HCT116 (cell line): ENCODE measurements around the gene YBX1. TPM values are rescaled to one million over a fixed set of nuclear protein-coding genes. Genes with fewer than 3 reads are reported as not detected.

Experiments
- ATAC-seq: fragments of 200-7000 bp; cut with Tn5 transposase; 2 replicates; pipeline ENCODE4 v1.9.1; 2020; ENCODE audit warnings: mild to moderate bottlenecking, moderate library complexity
- BruUV-seq: library from RNA; stranded (reverse); fragments of 400-500 nt; replicated peaks from 2 replicates; lab custom pipeline; 2021; lab: Mats Ljungman, UMichigan
- CTCF ChIA-PET: fragments of 300-600 bp; sonication (Branson Sonifier 250); formaldehyde crosslinking; loops from one replicate; lab custom pipeline; 2021; ENCODE audit warnings: antibody characterized with exemption; lab: Charles Lee
- POLR2A ChIA-PET: fragments of 300-600, 350-600 bp; sonication (Branson Sonifier 250); formaldehyde crosslinking; loops from one replicate; lab custom pipeline; 2021; ENCODE audit warnings: antibody characterized with exemption; lab: Charles Lee
- RAD21 ChIA-PET, 2 experiments: fragments of 300-600 bp; sonication (Branson Sonifier 250); formaldehyde crosslinking; loops; one replicate each; lab custom pipeline; 2023; ENCODE audit warnings: low total read pairs in 2 of 2; ENCODE audit not compliant: uncharacterized antibody in 2 of 2, unreplicated experiment in 2 of 2, low non-redundant PET in 1 of 2; lab: Charles Lee
- DNase-seq: peaks from one replicate; pipeline ENCODE4 v3.0.0-alpha.2; 2010; ENCODE audit warnings: low read depth, low spot score
- H2AFZ ChIP-seq: fragments of 200-600 bp; shearing (Covaris generic), sonication (generic); 2 replicates; pipeline ENCODE4 v1.6.1; 2017; ENCODE audit warnings: low read depth, mixed run types, mixed read lengths, antibody characterized with exemption, low read length; ENCODE audit not compliant: poor library complexity, severe bottlenecking
- H3K27ac ChIP-seq: 2 replicates; pipeline ENCODE4 v1.5.1; 2012; ENCODE audit warnings: low read depth, low read length
- H3K27me3 ChIP-seq: fragments of 200-600 bp; sonication (generic); 2 replicates; pipeline ENCODE4 v1.6.1; 2016; ENCODE audit warnings: mixed run types, low read length, mixed read lengths; ENCODE audit not compliant: insufficient read depth
- H3K36me3 ChIP-seq, 2 experiments: fragments of 200-500 bp in 1 of 2; fragments of 200-600 bp in 1 of 2; sonication (Bioruptor generic) in 1 of 2; sonication (generic) in 1 of 2; 2 replicates each; pipeline versions ENCODE4 v1.5.1 to v1.6.1; 2014 to 2016; ENCODE audit warnings: low read length in 2 of 2, inconsistent platforms in 1 of 2, mixed read lengths in 1 of 2, mixed run types in 1 of 2; ENCODE audit not compliant: insufficient read depth in 2 of 2, control insufficient read depth in 1 of 2
- H3K4me1 ChIP-seq, 2 experiments: fragments of 200-600 bp in 1 of 2; sonication (generic) in 1 of 2; 2 replicates each; pipeline versions ENCODE4 v1.5.1 to v1.6.1; 2012 to 2017; ENCODE audit warnings: low read length in 2 of 2, inconsistent platforms in 1 of 2, mild to moderate bottlenecking in 1 of 2, mixed read lengths in 1 of 2, mixed run types in 1 of 2, moderate library complexity in 1 of 2; ENCODE audit not compliant: insufficient read depth in 2 of 2, control insufficient read depth in 1 of 2
- H3K4me2 ChIP-seq: fragments of 200-600 bp; sonication (generic); 2 replicates; pipeline ENCODE4 v1.6.1; 2017; ENCODE audit warnings: mixed run types, low read length, mixed read lengths
- H3K4me3 ChIP-seq, 2 experiments: fragments of 200-600 bp in 1 of 2; sonication (generic) in 1 of 2; replicated peaks in 1 of 2; 2 replicates each; pipeline ENCODE4 v1.5.1; 2011 to 2016; ENCODE audit warnings: low read length in 2 of 2, control low read depth in 1 of 2, low read depth in 1 of 2, mild to moderate bottlenecking in 1 of 2, mixed read lengths in 1 of 2, mixed run types in 1 of 2
- H3K79me2 ChIP-seq: fragments of 200-600 bp; sonication (generic); 2 replicates; pipeline ENCODE4 v1.6.1; 2017; ENCODE audit warnings: mild to moderate bottlenecking, mixed run types, low read length, moderate library complexity, mixed read lengths; ENCODE audit not compliant: insufficient read depth
- H3K9ac ChIP-seq: fragments of 200-600 bp; sonication (generic); 2 replicates; pipeline ENCODE4 v1.6.1; 2016; ENCODE audit warnings: low read length, mixed read lengths
- H3K9me2 ChIP-seq: fragments of 200-600 bp; sonication (generic), shearing (Covaris generic); 2 replicates; pipeline ENCODE4 v1.6.1; 2017; ENCODE audit warnings: mixed run types, mild to moderate bottlenecking, moderate library complexity; ENCODE audit not compliant: insufficient read depth
- H3K9me3 ChIP-seq, 2 experiments: fragments of 200-500 bp in 1 of 2; fragments of 200-600 bp in 1 of 2; sonication (Bioruptor generic) in 1 of 2; sonication (generic) in 1 of 2; 2 replicates each; pipeline ENCODE4 v1.6.1; 2014 to 2017; ENCODE audit warnings: low read length in 2 of 2, mixed read lengths in 2 of 2, inconsistent platforms in 1 of 2, low read depth in 1 of 2, mild to moderate bottlenecking in 1 of 2, mixed run types in 1 of 2, moderate library complexity in 1 of 2; ENCODE audit not compliant: control insufficient read depth in 1 of 2, insufficient read depth in 1 of 2
- H4K20me1 ChIP-seq: fragments of 200-600 bp; sonication (generic), shearing (Covaris generic); 2 replicates; pipeline ENCODE4 v1.6.1; 2017; ENCODE audit warnings: mixed run types, mild to moderate bottlenecking, moderate library complexity; ENCODE audit not compliant: insufficient read depth
- CBX3 ChIP-seq: IDR thresholded peaks from 2 replicates; pipeline ENCODE4 v1.6.1; 2012; ENCODE audit warnings: low read depth
- EGR1 ChIP-seq: IDR thresholded peaks from 2 replicates; pipeline ENCODE4 v1.6.1; 2012; ENCODE audit warnings: low read depth
- ELF1 ChIP-seq: IDR thresholded peaks from 2 replicates; pipeline ENCODE4 v1.6.1; 2012; ENCODE audit warnings: low read depth, borderline replicate concordance
- EZH2 ChIP-seq: fragments of 200-600 bp; sonication (generic); IDR thresholded peaks from 2 replicates; pipeline ENCODE4 v1.6.1; 2017; ENCODE audit warnings: antibody characterized with exemption, mixed run types
- FOSL1 ChIP-seq: IDR thresholded peaks from 2 replicates; pipeline ENCODE4 v1.6.1; 2012; ENCODE audit warnings: low read depth
- JUND ChIP-seq: IDR thresholded peaks from 2 replicates; pipeline ENCODE4 v1.6.1; 2012
- MAX ChIP-seq: IDR thresholded peaks from 2 replicates; pipeline ENCODE4 v1.6.1; 2012
- POLR2A ChIP-seq: IDR thresholded peaks from 2 replicates; pipeline ENCODE4 v1.7.0; 2011; ENCODE audit warnings: borderline replicate concordance; ENCODE audit not compliant: insufficient read depth, insufficient read length; ENCODE audit errors: extremely low read depth
- POLR2AphosphoS5 ChIP-seq: IDR thresholded peaks from 2 replicates; pipeline ENCODE4 v1.6.1; 2011; ENCODE audit warnings: mild to moderate bottlenecking, low read depth, low read length, moderate library complexity
- RAD21 ChIP-seq: IDR thresholded peaks from 2 replicates; pipeline ENCODE4 v1.6.1; 2012; ENCODE audit warnings: low read depth, mild to moderate bottlenecking
- SIN3A ChIP-seq: IDR thresholded peaks from 2 replicates; pipeline ENCODE4 v1.6.1; 2012; ENCODE audit warnings: low read depth
- SP1 ChIP-seq: IDR thresholded peaks from 2 replicates; pipeline ENCODE4 v1.6.1; 2012; ENCODE audit warnings: low read depth
- SRF ChIP-seq: IDR thresholded peaks from 2 replicates; pipeline ENCODE4 v1.6.1; 2012; ENCODE audit warnings: low read depth
- ZFX ChIP-seq: fragments of 450-650 bp; IDR thresholded peaks from 2 replicates; pipeline ENCODE4 v1.6.1; 2017
- intact Hi-C: fragments of 100-400 bp; cut with micrococcal nuclease; formaldehyde crosslinking; loops from 2 replicates; pipeline ENCODE4 v1.10.0; 2022
- total RNA-seq: library from RNA; stranded (reverse); gene quantifications from one replicate; pipeline ENCODE4 v1.2.1, GENCODE V29; 2021; ENCODE audit not compliant: unreplicated experiment

The YBX1 gene
- total RNA-seq, 1 experiment from 2014 or later, result 1,009 TPM

- TF ChIP-seq FOSL1, result no peak
These were observed 52.8 kb downstream of the YBX1 start (continued) for GRCh38 chr1:42735056-42735455.

DNA sequence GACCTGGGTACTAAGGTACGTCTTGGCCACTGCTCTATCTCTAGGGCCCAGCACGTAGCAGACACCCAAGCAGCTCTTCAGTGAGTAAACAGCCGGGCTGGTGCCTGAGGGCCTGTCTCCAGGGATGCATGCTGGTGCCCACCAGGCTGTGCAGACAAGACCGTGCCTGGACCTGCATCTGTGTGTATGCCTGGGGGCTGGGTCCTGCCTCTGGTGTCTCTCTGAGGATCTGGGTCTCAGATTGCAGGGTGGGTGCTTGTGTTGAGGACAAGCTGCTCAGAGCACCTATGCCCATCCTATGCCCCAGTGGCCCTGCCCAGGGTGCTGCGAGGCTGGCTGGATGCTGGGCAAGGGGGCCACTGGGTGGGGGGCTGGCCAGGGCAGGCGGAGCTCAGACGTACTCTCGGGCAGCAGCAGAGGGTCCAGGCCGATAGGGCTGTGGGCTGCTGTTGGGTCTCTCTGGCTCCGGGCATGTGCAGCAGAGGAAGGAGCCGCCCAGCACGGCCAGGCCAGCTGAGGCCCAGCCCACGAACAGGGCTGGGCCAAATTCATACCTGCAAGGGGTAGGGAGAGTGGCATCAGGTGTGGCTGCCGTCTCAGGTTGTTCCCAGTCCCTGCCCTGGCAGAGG lies 53.4 kb downstream of the YBX1 start:
- no peaks in the 10 kb centered on the region for H3K9me3 ChIP-seq
- no peak overlapping the region for H3K4me3 ChIP-seq
- H3K27me3 ChIP-seq, result no peaks in the 10 kb centered on the region
- RAD21 ChIA-PET, result no interaction called here
- ATAC-seq (peak; percentile 19; the same call in 1 of the 2 replicates), DNase-seq (no peak)
- CTCF ChIA-PET, result interaction anchor here (0.7 to 1.0 kb wide), 3 partner anchors 30 to 588 kb away, joined by 3 to 4 read pairs (median 3); no protein-coding TSS in a partner anchor
- intact Hi-C loops, result loop anchor here (10.0 kb wide), 2 partner anchors 391 to 561 kb away; no protein-coding TSS in a partner anchor
- H3K4me2 ChIP-seq, result no peak overlapping the region
- H3K79me2 ChIP-seq, result no peaks in the 10 kb centered on the region
- no peak for TF ChIP-seq FOSL1
- no peak for TF ChIP-seq CBX3
- TF ChIP-seq JUND, result no peak
- no peak for TF ChIP-seq ELF1
- TF ChIP-seq SP1, result no peak
- TF ChIP-seq POLR2A, result no peak
- no peak for TF ChIP-seq SRF
- no peak for TF ChIP-seq EGR1
- no peak for TF ChIP-seq ZFX
- no peak for TF ChIP-seq SIN3A
- no peak for TF ChIP-seq POLR2AphosphoS5
- TF ChIP-seq EZH2, result no peak
- no peak for TF ChIP-seq RAD21
- no peak for TF ChIP-seq MAX
- H3K9me2 ChIP-seq, result no peaks in the 10 kb centered on the region
- H3K27ac ChIP-seq, result no peak overlapping the region; the same call in 1 of the 2 replicates
- no peaks in the 10 kb centered on the region for H4K20me1 ChIP-seq
- no TSS peak for BruUV-seq
- H3K36me3 ChIP-seq, result no peaks in the 10 kb centered on the region
- POLR2A ChIA-PET, result no interaction called here
- peaks cover 4 to 12% of the 10 kb centered on the region in 2 experiments for H3K4me1 ChIP-seq
- no peak overlapping the region for H3K9ac ChIP-seq
- H2AFZ ChIP-seq, result no peak overlapping the region
